Right lobe of liver (tissue), 4 donors: ENCODE measurements around the gene ASXL1.

ENCODE experiments used
- CTCF ChIP-seq, 4 donors: fragments of 200-600 bp in 3 of 4; fragments of 450-650 bp in 1 of 4; IDR thresholded peaks; one replicate each; pipeline versions ENCODE4 v1.5.1 to v1.8.0; 2016 to 2022; ENCODE audit warnings: antibody characterized with exemption in 4 of 4, mild to moderate bottlenecking in 2 of 4
- POLR2A ChIP-seq: fragments of 450-650 bp; IDR thresholded peaks from one replicate; pipeline ENCODE4 v1.6.1; 2017; ENCODE audit warnings: antibody characterized with exemption, mild to moderate bottlenecking
- donor health status: DM: no; HTN: no; CAD: no.
- donor health status: DM: no; HTN: no; CAD: no.
- donor health status: DM: no; HTN: yes; CAD: no.

- no peak for TF ChIP-seq CTCF (IDR thresholded peaks at IDR 0.05)
- TF ChIP-seq POLR2A: no peak
Observed at GRCh38 chr20:32382102-32382950, 24.2 kb downstream of the ASXL1 start.
